Suprapubic skin (tissue), 4 donors: ENCODE data around the gene CDK11A.
"Not testable (repeated sequence)": the region's sequence is repeated elsewhere in the genome, so short reads cannot be mapped to it uniquely, and the experiment has no call there.

ENCODE experiments used
- CTCF ChIP-seq, 2 donors: fragments of 200-600 bp in 1 of 2; fragments of 450-650 bp in 1 of 2; sonication (generic) in 1 of 2; IDR thresholded peaks; one replicate each; pipeline ENCODE4 v1.5.1; 2016 to 2019; ENCODE audit warnings: antibody characterized with exemption in 2 of 2, mild to moderate bottlenecking in 1 of 2, moderate library complexity in 1 of 2
- POLR2A ChIP-seq, 2 donors: fragments of 450-650 bp; IDR thresholded peaks; one replicate each; pipeline ENCODE4 v1.6.1; 2017; ENCODE audit warnings: antibody characterized with exemption in 2 of 2, mild to moderate bottlenecking in 2 of 2, moderate library complexity in 2 of 2
- POLR2AphosphoS5 ChIP-seq, 3 donors: sonication (generic); formaldehyde crosslinking; IDR thresholded peaks; one replicate each; pipeline ENCODE4 v1.6.1; 2017; ENCODE audit warnings: antibody characterized with exemption in 3 of 3

DNA sequence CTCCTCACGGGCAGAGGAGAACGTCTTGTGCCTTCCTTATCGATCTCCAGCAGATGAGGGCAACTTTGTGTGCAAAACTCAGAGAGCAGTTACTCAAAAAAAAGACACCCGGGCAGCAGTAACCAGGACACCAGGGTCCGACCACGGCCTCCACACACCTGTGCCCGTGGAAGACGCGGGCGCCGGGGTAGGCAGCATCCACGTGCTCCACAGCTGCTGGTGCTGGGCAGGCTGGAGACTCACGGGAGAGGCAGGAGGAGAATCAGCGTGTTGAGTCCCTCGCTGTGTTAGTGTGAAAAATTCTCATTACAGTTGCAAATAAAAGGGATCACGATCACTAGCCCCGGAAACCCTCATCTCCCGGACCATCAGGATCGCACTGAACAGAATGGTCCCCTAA, 25.1 kb downstream of the CDK11A start:
- TF ChIP-seq POLR2AphosphoS5, CTCF, POLR2A (IDR thresholded peaks at IDR 0.05): not testable (repeated sequence)
